ENCODE results near the gene HTATSF1.

Gene HTATSF1

DNA sequence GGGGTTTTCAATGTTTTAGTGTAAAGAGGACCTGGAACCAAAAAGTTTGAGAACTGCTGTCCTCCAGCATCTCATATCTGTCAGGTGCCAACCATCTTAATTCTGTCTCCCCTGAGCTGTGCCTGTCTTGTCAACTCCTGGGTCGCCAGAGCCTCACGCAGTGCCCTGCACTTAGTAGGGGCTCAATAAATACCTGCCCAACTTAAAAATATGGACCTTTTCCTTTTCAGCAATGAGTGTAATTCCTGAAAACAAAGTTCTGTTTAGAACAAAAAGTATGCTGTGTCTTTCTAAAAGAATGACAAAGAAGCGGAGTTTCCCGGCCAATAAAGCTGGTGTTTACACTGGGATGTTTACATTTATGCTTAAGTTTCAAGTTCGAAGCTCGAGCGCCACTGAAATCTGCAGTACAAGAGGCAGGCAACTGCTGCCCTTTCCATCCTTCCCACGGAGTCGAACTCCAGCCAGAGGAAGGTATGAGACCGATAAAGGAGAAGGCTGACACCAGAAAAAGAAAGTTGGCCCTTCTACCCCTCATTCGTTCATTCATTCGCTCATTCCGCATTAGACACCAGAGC, 1.1 kb upstream of the HTATSF1 start:
- H3K4me3 ChIP-seq (ENCODE audit: insufficient read length, low read depth): peak overlapping the region; percentile 45
- no peaks in the 10 kb centered on the region for H3K27me3 ChIP-seq (ENCODE audit: insufficient read depth, insufficient read length)
- no peak for DNase-seq (ENCODE audit: low read depth, low spot score)
- H3K4me1 ChIP-seq (ENCODE audit: insufficient read depth, insufficient read length): no peaks in the 10 kb centered on the region
- TF ChIP-seq YY1 (IDR thresholded peaks at IDR 0.05; ENCODE audit: insufficient read depth, insufficient read length) (no peak), ZNF274 (IDR thresholded peaks at IDR 0.05; ENCODE audit: low read depth, low read length) (no peak), SUZ12 (IDR thresholded peaks at IDR 0.05; ENCODE audit: extremely low read depth, insufficient read depth, insufficient read length) (no peak)
- H3K36me3 ChIP-seq (ENCODE audit: insufficient read depth, insufficient read length, low read length): peaks cover 9% of the 10 kb centered on the region
- peak overlapping the region; percentile 64 for H3K9ac ChIP-seq (ENCODE audit: insufficient read length, low read depth)
- no peaks in the 10 kb centered on the region for H3K9me3 ChIP-seq (ENCODE audit: insufficient read depth, low read length)

DNA sequence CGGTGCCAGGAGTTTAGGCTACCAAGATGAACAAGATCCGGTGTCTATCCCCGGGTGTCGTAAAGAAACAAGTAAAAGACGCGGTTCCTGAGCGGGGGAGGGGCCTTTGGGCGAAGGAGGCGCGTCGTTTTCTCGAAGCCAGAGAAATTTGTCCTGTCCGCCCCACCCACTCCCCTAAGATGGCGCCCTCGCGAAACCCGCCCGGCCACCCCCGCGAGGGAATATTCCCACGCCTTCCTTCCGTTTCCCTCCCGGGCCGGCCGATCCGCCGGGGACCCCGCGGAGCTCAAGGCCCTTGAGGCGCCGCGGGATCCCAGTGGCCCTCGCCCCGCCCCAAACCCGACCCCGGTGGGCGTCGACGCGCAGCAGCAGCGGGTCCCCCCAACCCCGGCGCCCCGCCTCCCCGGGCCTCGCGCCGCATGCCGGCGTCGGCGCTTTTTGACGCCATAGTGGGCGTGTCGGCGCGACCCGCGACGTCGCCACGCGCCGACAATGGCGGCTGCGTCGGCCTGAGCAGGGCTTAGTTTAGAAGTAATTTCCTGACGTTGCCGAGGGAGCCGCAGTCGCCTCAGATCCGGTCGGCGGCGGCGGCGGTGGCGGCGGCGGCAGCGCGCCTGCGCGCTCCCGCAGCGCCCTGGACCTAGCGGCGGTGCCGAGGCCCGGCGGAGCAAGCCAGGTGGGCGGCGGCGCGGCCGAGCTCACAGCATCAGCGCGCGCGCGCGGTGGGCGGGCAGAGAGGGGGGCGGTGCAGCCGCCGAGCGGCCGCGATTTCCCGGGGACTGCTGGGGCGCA, 432 bp upstream of the HTATSF1 start:
- Histone ChIP-seq H3K4me3 (ENCODE audit: insufficient read length, low read depth) (peak overlapping the region; percentile 64), H3K36me3 (ENCODE audit: insufficient read depth, insufficient read length, low read length) (peaks cover 13% of the 10 kb centered on the region), H3K9ac (ENCODE audit: insufficient read length, low read depth) (peak overlapping the region; percentile 64), H3K27me3 (ENCODE audit: insufficient read depth, insufficient read length) (no peaks in the 10 kb centered on the region), H3K9me3 (ENCODE audit: insufficient read depth, low read length) (no peaks in the 10 kb centered on the region), H3K4me1 (ENCODE audit: insufficient read depth, insufficient read length) (no peaks in the 10 kb centered on the region)
- peak; percentile 32 for DNase-seq (ENCODE audit: low read depth, low spot score)
- TF ChIP-seq ZNF274 (IDR thresholded peaks at IDR 0.05; ENCODE audit: low read depth, low read length): no peak
- peak; percentile 25 for TF ChIP-seq YY1 (IDR thresholded peaks at IDR 0.05; ENCODE audit: insufficient read depth, insufficient read length)
- no peak for TF ChIP-seq SUZ12 (IDR thresholded peaks at IDR 0.05; ENCODE audit: extremely low read depth, insufficient read depth, insufficient read length)

DNA sequence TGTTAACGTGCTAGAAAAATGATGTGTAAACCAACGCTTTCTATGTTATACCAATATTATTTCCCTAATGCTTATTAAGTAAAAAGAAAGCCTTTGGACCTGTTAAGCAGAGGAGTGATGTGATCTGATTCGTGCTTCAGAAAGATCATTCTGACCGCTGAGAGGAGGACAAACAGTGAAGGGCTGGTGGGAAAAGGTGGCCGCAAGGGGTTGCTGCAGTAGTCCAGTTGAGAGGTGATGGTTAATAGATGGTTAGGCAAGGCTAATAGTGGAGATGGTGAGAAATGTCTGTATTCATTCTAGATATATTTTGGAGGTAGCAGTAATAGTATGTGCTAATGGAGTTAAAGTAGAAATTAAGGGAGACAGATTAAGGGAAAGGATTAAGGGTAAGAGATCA, 21.7 kb downstream of the HTATSF1 start:
- Histone ChIP-seq H3K4me3 (ENCODE audit: insufficient read length, low read depth) (no peak overlapping the region), H3K9me3 (ENCODE audit: insufficient read depth, low read length) (no peaks in the 10 kb centered on the region), H3K4me1 (ENCODE audit: insufficient read depth, insufficient read length) (no peaks in the 10 kb centered on the region), H3K36me3 (ENCODE audit: insufficient read depth, insufficient read length, low read length) (no peaks in the 10 kb centered on the region), H3K27me3 (ENCODE audit: insufficient read depth, insufficient read length) (no peaks in the 10 kb centered on the region), H3K9ac (ENCODE audit: insufficient read length, low read depth) (no peak overlapping the region)
- no peak for TF ChIP-seq SUZ12 (IDR thresholded peaks at IDR 0.05; ENCODE audit: extremely low read depth, insufficient read depth, insufficient read length)
- no peak for TF ChIP-seq YY1 (IDR thresholded peaks at IDR 0.05; ENCODE audit: insufficient read depth, insufficient read length)
- TF ChIP-seq ZNF274 (IDR thresholded peaks at IDR 0.05; ENCODE audit: low read depth, low read length): no peak
- no peak for DNase-seq (ENCODE audit: low read depth, low spot score)

DNA sequence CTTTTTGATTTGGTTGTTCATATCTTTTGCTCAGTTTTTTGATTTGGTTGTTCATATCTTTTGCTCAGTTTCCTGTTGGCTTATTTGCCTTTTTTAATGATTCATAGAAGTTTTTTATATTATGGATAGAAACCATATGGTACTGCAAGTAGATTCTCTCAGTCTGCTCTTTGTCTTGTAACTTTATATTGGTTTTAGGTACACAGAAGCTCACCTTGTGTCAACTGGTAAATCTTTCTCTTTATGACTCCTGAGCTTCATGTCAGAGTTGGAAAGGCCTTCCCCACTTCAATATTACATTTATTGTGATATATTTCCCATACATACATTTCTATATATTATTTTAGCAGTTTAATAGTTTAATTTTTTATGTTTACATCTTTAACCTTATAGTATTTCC, 26.4 kb downstream of the HTATSF1 start:
- H3K9me3 ChIP-seq (ENCODE audit: insufficient read depth, low read length): no peaks in the 10 kb centered on the region
- H3K27me3 ChIP-seq (ENCODE audit: insufficient read depth, insufficient read length): no peaks in the 10 kb centered on the region
- no peak overlapping the region for H3K9ac ChIP-seq (ENCODE audit: insufficient read length, low read depth)
- no peak for TF ChIP-seq SUZ12 (IDR thresholded peaks at IDR 0.05; ENCODE audit: extremely low read depth, insufficient read depth, insufficient read length)
- no peak for TF ChIP-seq ZNF274 (IDR thresholded peaks at IDR 0.05; ENCODE audit: low read depth, low read length)
- TF ChIP-seq YY1 (IDR thresholded peaks at IDR 0.05; ENCODE audit: insufficient read depth, insufficient read length): no peak
- H3K4me3 ChIP-seq (ENCODE audit: insufficient read length, low read depth): no peak overlapping the region
- no peaks in the 10 kb centered on the region for H3K36me3 ChIP-seq (ENCODE audit: insufficient read depth, insufficient read length, low read length)
- DNase-seq (ENCODE audit: low read depth, low spot score): no peak
- no peaks in the 10 kb centered on the region for H3K4me1 ChIP-seq (ENCODE audit: insufficient read depth, insufficient read length)

DNA sequence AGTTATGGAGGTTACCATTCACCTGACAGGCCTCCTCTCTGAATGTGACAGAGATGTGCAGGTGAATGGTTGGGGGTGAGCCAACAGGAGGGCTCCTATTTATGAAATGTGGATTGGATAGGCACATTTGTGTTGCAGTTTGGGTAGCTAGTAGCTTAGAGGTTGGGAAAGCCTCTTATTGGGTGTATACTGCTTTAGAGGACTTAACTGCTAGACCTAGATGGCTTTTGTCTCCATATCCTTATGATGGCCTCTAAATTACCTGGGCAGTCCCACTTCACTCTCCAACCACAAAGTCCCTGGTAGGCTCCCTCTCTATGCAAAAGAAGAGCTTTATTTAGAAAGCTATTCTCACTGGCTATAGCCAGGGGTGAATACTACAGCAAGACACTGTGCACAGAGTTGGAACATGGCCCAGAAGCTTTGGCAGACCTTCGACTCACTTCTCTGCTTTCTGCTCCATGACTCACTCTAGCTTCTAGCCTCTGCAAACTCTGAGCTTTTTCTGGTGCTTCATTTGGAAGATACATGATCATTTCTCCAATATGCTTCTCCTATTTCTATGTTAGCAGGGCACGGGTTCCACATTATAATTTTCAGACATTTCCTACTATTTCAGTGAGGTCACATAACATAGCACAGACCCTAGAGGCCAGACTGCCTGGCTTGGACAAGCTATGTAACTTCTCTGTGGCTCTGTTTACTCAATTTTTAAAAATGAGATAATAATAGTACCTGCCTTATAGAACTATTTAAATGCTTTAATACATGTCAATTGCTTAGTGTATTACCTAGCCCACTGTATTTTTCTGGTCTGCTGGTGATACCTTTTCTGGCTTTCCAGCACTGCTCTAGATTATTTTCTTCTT, 28.6 kb downstream of the HTATSF1 start:
- Histone ChIP-seq H3K27me3 (ENCODE audit: insufficient read depth, insufficient read length) (no peaks in the 10 kb centered on the region), H3K4me1 (ENCODE audit: insufficient read depth, insufficient read length) (no peaks in the 10 kb centered on the region), H3K36me3 (ENCODE audit: insufficient read depth, insufficient read length, low read length) (no peaks in the 10 kb centered on the region), H3K9ac (ENCODE audit: insufficient read length, low read depth) (no peak overlapping the region), H3K4me3 (ENCODE audit: insufficient read length, low read depth) (no peak overlapping the region), H3K9me3 (ENCODE audit: insufficient read depth, low read length) (no peaks in the 10 kb centered on the region)
- DNase-seq (ENCODE audit: low read depth, low spot score): no peak
- TF ChIP-seq ZNF274 (IDR thresholded peaks at IDR 0.05; ENCODE audit: low read depth, low read length) (no peak), YY1 (IDR thresholded peaks at IDR 0.05; ENCODE audit: insufficient read depth, insufficient read length) (no peak), SUZ12 (IDR thresholded peaks at IDR 0.05; ENCODE audit: extremely low read depth, insufficient read depth, insufficient read length) (no peak)

DNA sequence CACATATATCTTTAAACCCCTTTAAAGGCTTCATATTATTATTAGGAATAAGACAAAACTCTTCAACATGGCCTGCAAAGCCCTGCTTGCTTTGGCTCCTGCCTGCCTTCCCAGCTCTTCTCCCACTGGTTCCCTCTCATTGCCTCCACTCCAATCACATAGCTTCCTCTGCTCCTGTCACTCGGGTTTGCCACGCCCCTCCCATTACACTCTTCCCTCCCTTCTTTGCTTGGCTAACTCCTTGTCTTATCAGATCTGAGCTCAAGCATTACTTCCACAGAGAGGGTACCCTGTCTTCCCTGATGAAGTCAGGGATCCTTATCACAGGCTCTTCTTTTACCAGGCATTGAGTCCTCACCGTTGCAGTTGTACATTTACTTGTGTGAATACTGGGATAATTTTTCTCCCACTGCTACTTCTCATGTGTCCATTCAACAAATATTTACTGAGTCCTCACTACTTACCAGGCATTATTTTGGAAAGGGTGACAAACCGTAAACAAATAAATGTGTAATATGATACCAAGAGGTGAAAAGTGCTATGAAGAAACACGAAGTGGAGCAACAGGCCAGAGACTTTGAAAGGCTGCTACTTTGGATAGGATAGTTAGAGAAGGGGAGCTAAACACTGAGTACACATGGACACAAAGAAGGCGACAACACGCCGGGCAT, 31.4 kb downstream of the HTATSF1 start:
- Histone ChIP-seq H3K4me3 (ENCODE audit: insufficient read length, low read depth) (no peak overlapping the region), H3K36me3 (ENCODE audit: insufficient read depth, insufficient read length, low read length) (no peaks in the 10 kb centered on the region), H3K9ac (ENCODE audit: insufficient read length, low read depth) (no peak overlapping the region), H3K27me3 (ENCODE audit: insufficient read depth, insufficient read length) (no peaks in the 10 kb centered on the region), H3K9me3 (ENCODE audit: insufficient read depth, low read length) (no peaks in the 10 kb centered on the region), H3K4me1 (ENCODE audit: insufficient read depth, insufficient read length) (no peaks in the 10 kb centered on the region)
- no peak for DNase-seq (ENCODE audit: low read depth, low spot score)
- TF ChIP-seq SUZ12 (IDR thresholded peaks at IDR 0.05; ENCODE audit: extremely low read depth, insufficient read depth, insufficient read length) (no peak), YY1 (IDR thresholded peaks at IDR 0.05; ENCODE audit: insufficient read depth, insufficient read length) (no peak), ZNF274 (IDR thresholded peaks at IDR 0.05; ENCODE audit: low read depth, low read length) (no peak)
